Gastroesophageal sphincter (tissue), 4 donors: ENCODE measurements around the gene PDZD7. TPM values are rescaled to one million over a fixed set of nuclear protein-coding genes. Genes with fewer than 3 reads are reported as not detected.

Experiments
- ATAC-seq: fragments of 150-250 bp; one replicate; pipeline ENCODE4 v1.9.1; 2016; ENCODE audit warnings: mild to moderate bottlenecking, moderate library complexity
- H3K27ac ChIP-seq, 4 donors: fragments of 200-600 bp; sonication (generic) in 3 of 4; 1 replicate in 3 of 4; 2 replicates in 1 of 4; pipeline ENCODE4 v1.5.1; 2016 to 2019
- H3K27me3 ChIP-seq: fragments of 200-600 bp; sonication (generic); one replicate; pipeline ENCODE4 v1.5.1; 2019
- H3K36me3 ChIP-seq, 2 donors: fragments of 200-600 bp; sonication (generic); one replicate each; pipeline ENCODE4 v1.5.1; 2019; ENCODE audit warnings: control low read depth in 1 of 2
- H3K4me1 ChIP-seq, 3 donors: fragments of 200-600 bp; sonication (generic); 1 replicate in 2 of 3; 2 replicates in 1 of 3; pipeline ENCODE4 v1.5.1; 2016 to 2019; ENCODE audit warnings: control low read depth in 2 of 3
- H3K4me3 ChIP-seq, 2 donors: fragments of 200-600 bp; sonication (generic); one replicate each; pipeline ENCODE4 v1.5.1; 2019; ENCODE audit warnings: mild to moderate bottlenecking in 1 of 2, moderate library complexity in 1 of 2
- H3K9me3 ChIP-seq, 3 donors: fragments of 200-600 bp; sonication (generic); one replicate each; pipeline ENCODE4 v1.5.1; 2017 to 2019; ENCODE audit warnings: control low read depth in 2 of 3
- CTCF ChIP-seq, 4 experiments: fragments of 200-600 bp in 2 of 4; fragments of 450-650 bp in 2 of 4; sonication (generic) in 1 of 4; IDR thresholded peaks; one replicate each; pipeline ENCODE4 v1.5.1; 2017 to 2019; ENCODE audit warnings: antibody characterized with exemption in 4 of 4, mild to moderate bottlenecking in 2 of 4, moderate library complexity in 2 of 4
- EP300 ChIP-seq: sonication (generic); formaldehyde crosslinking; IDR thresholded peaks from one replicate; pipeline ENCODE4 v1.6.1; 2017; ENCODE audit warnings: antibody characterized with exemption, mild to moderate bottlenecking
- POLR2A ChIP-seq, 2 donors: fragments of 450-650 bp; IDR thresholded peaks; one replicate each; pipeline ENCODE4 v1.6.1; 2017; ENCODE audit warnings: antibody characterized with exemption in 2 of 2, mild to moderate bottlenecking in 2 of 2, moderate library complexity in 1 of 2
- POLR2AphosphoS5 ChIP-seq: sonication (generic); formaldehyde crosslinking; IDR thresholded peaks from one replicate; pipeline ENCODE4 v1.6.1; 2017; ENCODE audit warnings: antibody characterized with exemption
- WGBS, 2 donors: methylation state at CpG; one replicate each; pipeline ENCODE4 v1.1.5; 2018; ENCODE audit warnings: low coverage in 1 of 2; 5-methylcytosine and 5-hydroxymethylcytosine counted together
- total RNA-seq, 4 donors: library from RNA; depleted of rRNA; stranded (reverse); fragments of >200 nt; gene quantifications; one replicate each; pipeline ENCODE4 v1.1.0, GENCODE V29; 2016

The PDZD7 gene
- total RNA-seq, 4 donors from 2014 or later, result 0.31 to 0.54 (median 0.39) TPM; not detected in 1

DNA sequence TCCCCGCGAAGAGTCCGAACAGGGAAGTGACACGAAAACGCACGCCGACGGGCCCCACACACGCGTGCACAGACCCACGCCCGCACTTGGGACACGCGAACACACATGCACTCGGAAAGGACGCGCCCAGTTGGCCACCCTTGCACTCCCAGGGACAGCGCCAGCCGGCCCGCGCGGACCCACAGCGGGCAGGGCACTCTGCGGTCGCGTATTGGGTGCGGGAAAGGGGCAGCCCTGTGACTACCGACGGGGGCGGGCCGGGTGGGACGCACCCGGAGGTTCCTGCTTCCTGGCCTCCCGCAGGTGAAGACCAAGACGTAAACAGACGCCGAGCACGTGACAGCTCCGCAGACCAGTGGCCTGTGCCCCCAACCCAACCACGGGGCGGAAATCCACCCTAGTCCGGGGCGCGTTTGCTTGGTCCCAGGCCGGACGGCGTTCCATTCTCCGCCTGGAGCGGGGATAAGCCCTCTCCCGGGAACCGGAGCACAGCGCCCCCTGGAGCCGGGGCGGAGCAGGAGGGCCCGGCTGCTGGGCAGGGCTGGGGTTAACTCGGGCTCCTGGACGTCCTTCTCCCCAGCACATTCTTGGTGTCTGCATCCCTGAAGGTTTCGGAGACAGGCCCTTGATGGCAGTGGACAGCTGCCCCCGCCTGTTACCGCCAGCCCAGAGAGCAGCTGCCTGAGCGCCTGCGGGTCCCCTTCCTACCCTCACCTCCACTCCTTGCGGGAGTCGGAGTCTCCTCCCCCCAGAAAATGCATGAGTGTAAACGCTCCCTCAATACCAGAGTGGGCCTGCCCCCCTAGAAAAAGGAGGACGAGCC lies 33.4 kb downstream of the PDZD7 start:
- Histone ChIP-seq H3K27ac (peak overlapping the region; percentile 96 to 99 (median 99)), H3K9me3 (no peaks in the 10 kb centered on the region), H3K27me3 (no peaks in the 10 kb centered on the region), H3K36me3 (peaks cover 0 to 18% of the 10 kb centered on the region in 2 donors), H3K4me1 (peaks cover 2 to 53% (median 23%) of the 10 kb centered on the region in 3 donors), H3K4me3 (peak overlapping the region; percentile 72 to 81)
- peak; percentile 52 for ATAC-seq
- 0% methylated on average over 2 of the region's 66 CpGs for WGBS, 2 donors
- no peak for TF ChIP-seq EP300
- TF ChIP-seq CTCF (IDR thresholded peaks at IDR 0.05), result peak; percentile 92 to 95 (median 94)
- peak in 1 of 2 donors; percentile 6 for TF ChIP-seq POLR2A (IDR thresholded peaks at IDR 0.05)
- peak; percentile 29 for TF ChIP-seq POLR2AphosphoS5

DNA sequence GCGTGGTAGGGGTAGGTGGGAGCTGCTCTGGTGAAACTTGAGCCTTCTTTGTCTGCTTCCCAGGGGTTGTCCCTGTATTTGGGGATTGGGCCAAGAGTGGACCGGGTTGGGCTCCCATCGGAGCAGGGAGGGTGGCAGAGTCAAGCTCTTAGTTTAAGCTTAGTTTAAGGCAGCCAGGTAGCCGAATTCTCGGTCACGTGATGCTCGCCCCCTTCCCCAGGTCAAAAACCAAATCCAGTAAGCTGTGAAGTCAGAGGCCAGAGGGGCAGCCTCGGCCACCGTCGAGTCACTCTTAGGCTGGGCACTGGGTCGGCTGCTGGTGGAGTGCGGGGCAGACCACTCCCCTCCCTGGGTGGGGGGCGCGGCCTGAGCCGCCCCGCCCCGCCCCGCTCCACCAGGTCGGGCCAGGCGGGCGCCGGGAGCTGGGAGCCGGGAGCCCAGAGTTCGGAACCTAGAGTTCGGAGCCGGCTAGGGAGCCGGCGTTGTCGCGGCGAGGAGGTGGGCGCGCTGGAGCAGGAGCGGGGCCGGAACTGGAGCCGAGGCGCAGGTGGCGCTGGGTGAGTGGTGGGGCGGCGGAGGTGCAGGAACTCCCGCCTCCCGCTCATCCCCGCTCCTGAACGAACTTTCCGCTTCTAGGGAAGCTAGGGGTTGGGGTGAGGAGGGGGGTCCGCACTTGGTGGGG lies 34.1 kb downstream of the PDZD7 start:
- TF ChIP-seq POLR2A (IDR thresholded peaks at IDR 0.05) (no peak), POLR2AphosphoS5 (no peak), EP300 (no peak), CTCF (IDR thresholded peaks at IDR 0.05) (peak in 1 of 4 experiments; percentile 8)
- Histone ChIP-seq H3K27me3 (no peaks in the 10 kb centered on the region), H3K27ac (peak overlapping the region; percentile 96 to 99 (median 99)), H3K4me3 (peak overlapping the region; percentile 72 to 81), H3K9me3 (no peaks in the 10 kb centered on the region), H3K36me3 (peaks cover 0 to 21% of the 10 kb centered on the region in 2 donors), H3K4me1 (peaks cover 1 to 46% (median 16%) of the 10 kb centered on the region in 3 donors)
- WGBS, 2 donors, result 0% methylated on average over 3 of the region's 46 CpGs; no CpG with 5 or more reads in 1 of the 2 donors
- ATAC-seq, result no peak

- TF ChIP-seq POLR2A (IDR thresholded peaks at IDR 0.05) (no peak), CTCF (IDR thresholded peaks at IDR 0.05) (no peak), EP300 (no peak), POLR2AphosphoS5 (no peak)
- H3K27me3 ChIP-seq, result no peaks in the 10 kb centered on the region
- WGBS, 2 donors, result 20% methylated on average over 1 of the region's 6 CpGs; no CpG with 5 or more reads in 1 of the 2 donors
- H3K4me3 ChIP-seq, result no peak overlapping the region
- no peak overlapping the region for H3K27ac ChIP-seq
- H3K36me3 ChIP-seq, result peaks cover 0 to 38% of the 10 kb centered on the region in 2 donors
- no peak for ATAC-seq
- peaks cover 0 to 32% (median 6%) of the 10 kb centered on the region in 3 donors for H3K4me1 ChIP-seq
- H3K9me3 ChIP-seq, result no peaks in the 10 kb centered on the region
Observed at GRCh38 chr10:100995181-100995580, 35.7 kb downstream of the PDZD7 start.

- Histone ChIP-seq H3K4me1 (peaks cover 0 to 41% (median 6%) of the 10 kb centered on the region in 3 donors), H3K9me3 (no peaks in the 10 kb centered on the region), H3K4me3 (no peak overlapping the region), H3K36me3 (peaks cover 0 to 48% of the 10 kb centered on the region in 2 donors), H3K27me3 (no peaks in the 10 kb centered on the region), H3K27ac (no peak overlapping the region)
- TF ChIP-seq CTCF (IDR thresholded peaks at IDR 0.05) (peak in 3 of 4 experiments; percentile 71 to 80 (median 74)), EP300 (no peak), POLR2A (IDR thresholded peaks at IDR 0.05) (no peak), POLR2AphosphoS5 (no peak)
- ATAC-seq, result no peak
- 41 to 51% methylated on average over 7 to 10 of the region's 10 CpGs for WGBS, 2 donors
Observed at GRCh38 chr10:100993986-100994708, 36.8 kb downstream of the PDZD7 start.
